ENCODE data around the gene PEAR1. TPM values are rescaled to one million over a fixed set of nuclear protein-coding genes. Genes with fewer than 3 reads are reported as not detected.

The PEAR1 gene
- total RNA-seq, 1 experiment from 2014 or later, result 10.8 TPM

DNA sequence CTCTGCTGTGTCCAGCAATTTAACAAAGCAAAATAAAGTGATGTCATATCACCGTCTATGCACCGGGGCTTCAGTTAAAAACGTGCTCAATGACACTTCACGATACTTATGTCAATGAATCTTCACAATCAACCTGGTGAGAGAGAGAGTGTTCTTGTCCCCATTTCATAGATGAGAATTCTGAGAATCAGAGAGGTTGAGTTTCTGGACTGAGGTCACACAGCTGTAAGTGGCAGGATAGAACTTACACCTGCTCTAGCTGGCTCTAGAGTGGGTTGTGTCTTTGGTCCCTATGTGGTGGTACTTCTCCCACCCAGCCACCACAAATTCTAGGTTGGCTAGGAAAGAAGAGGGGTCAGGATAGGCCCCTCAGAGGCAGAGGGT lies 27.7 kb upstream of the PEAR1 start:
- no peaks in the 10 kb centered on the region for H3K9me2 ChIP-seq (ENCODE audit: insufficient read depth)
- peaks cover 0 to 11% of the 10 kb centered on the region in 2 experiments; a peak in 2 of 4 replicates for H3K4me1 ChIP-seq (ENCODE audit: control insufficient read depth in 1 of 2, insufficient read depth in 2 of 2, low read length in 2 of 2)
- POLR2A ChIA-PET, result no interaction called here
- no peaks in the 10 kb centered on the region for H3K9me3 ChIP-seq (ENCODE audit: control insufficient read depth in 1 of 2, insufficient read depth in 1 of 2, low read depth in 1 of 2, low read length in 2 of 2)
- H4K20me1 ChIP-seq (ENCODE audit: insufficient read depth), result no peaks in the 10 kb centered on the region
- H3K4me2 ChIP-seq (ENCODE audit: low read length), result no peak overlapping the region
- CTCF ChIA-PET, result no interaction called here
- no peak overlapping the region for H3K27ac ChIP-seq (ENCODE audit: low read depth, low read length)
- no peaks in the 10 kb centered on the region for H3K36me3 ChIP-seq (ENCODE audit: control insufficient read depth in 1 of 2, insufficient read depth in 2 of 2, low read length in 2 of 2)
- peaks cover 3% of the 10 kb centered on the region; the same call in 1 of the 2 replicates for H3K27me3 ChIP-seq (ENCODE audit: insufficient read depth, low read length)
- TF ChIP-seq, protein P1, sequence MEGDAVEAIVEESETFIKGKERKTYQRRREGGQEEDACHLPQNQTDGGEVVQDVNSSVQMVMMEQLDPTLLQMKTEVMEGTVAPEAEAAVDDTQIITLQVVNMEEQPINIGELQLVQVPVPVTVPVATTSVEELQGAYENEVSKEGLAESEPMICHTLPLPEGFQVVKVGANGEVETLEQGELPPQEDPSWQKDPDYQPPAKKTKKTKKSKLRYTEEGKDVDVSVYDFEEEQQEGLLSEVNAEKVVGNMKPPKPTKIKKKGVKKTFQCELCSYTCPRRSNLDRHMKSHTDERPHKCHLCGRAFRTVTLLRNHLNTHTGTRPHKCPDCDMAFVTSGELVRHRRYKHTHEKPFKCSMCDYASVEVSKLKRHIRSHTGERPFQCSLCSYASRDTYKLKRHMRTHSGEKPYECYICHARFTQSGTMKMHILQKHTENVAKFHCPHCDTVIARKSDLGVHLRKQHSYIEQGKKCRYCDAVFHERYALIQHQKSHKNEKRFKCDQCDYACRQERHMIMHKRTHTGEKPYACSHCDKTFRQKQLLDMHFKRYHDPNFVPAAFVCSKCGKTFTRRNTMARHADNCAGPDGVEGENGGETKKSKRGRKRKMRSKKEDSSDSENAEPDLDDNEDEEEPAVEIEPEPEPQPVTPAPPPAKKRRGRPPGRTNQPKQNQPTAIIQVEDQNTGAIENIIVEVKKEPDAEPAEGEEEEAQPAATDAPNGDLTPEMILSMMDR (IDR thresholded peaks at IDR 0.05 in 2 of 3, conservative IDR thresholded peaks at IDR 0.05 in 1 of 3; ENCODE audit: borderline replicate concordance in 1 of 3, insufficient read depth in 1 of 3, low read depth in 2 of 3, low read length in 2 of 3), result no peak
- TF ChIP-seq CEBPB (IDR thresholded peaks at IDR 0.05; ENCODE audit: low read depth) (no peak), POLR2A (IDR thresholded peaks at IDR 0.05; ENCODE audit: borderline replicate concordance, extremely low read depth, insufficient read depth, insufficient read length) (no peak), CBX3 (IDR thresholded peaks at IDR 0.05; ENCODE audit: low read depth) (no peak), JUND (IDR thresholded peaks at IDR 0.05) (no peak), FOSL1 (IDR thresholded peaks at IDR 0.05; ENCODE audit: low read depth) (no peak)
- TF ChIP-seq, protein P2, sequence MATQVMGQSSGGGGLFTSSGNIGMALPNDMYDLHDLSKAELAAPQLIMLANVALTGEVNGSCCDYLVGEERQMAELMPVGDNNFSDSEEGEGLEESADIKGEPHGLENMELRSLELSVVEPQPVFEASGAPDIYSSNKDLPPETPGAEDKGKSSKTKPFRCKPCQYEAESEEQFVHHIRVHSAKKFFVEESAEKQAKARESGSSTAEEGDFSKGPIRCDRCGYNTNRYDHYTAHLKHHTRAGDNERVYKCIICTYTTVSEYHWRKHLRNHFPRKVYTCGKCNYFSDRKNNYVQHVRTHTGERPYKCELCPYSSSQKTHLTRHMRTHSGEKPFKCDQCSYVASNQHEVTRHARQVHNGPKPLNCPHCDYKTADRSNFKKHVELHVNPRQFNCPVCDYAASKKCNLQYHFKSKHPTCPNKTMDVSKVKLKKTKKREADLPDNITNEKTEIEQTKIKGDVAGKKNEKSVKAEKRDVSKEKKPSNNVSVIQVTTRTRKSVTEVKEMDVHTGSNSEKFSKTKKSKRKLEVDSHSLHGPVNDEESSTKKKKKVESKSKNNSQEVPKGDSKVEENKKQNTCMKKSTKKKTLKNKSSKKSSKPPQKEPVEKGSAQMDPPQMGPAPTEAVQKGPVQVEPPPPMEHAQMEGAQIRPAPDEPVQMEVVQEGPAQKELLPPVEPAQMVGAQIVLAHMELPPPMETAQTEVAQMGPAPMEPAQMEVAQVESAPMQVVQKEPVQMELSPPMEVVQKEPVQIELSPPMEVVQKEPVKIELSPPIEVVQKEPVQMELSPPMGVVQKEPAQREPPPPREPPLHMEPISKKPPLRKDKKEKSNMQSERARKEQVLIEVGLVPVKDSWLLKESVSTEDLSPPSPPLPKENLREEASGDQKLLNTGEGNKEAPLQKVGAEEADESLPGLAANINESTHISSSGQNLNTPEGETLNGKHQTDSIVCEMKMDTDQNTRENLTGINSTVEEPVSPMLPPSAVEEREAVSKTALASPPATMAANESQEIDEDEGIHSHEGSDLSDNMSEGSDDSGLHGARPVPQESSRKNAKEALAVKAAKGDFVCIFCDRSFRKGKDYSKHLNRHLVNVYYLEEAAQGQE (IDR thresholded peaks at IDR 0.05; ENCODE audit: low read depth), result no peak
- H2AFZ ChIP-seq (ENCODE audit: low read depth, low read length, poor library complexity, severe bottlenecking), result no peak overlapping the region
- BruUV-seq (replicated peaks), result no TSS peak
- intact Hi-C loops (cut with micrococcal nuclease), result no loop called here
- no peak overlapping the region for H3K4me3 ChIP-seq (replicated peaks in 1 of 2; ENCODE audit: low read depth in 1 of 2, low read length in 2 of 2)
- H3K79me2 ChIP-seq (ENCODE audit: insufficient read depth, low read length), result no peaks in the 10 kb centered on the region
- RAD21 ChIA-PET (ENCODE audit: low non-redundant PET in 1 of 2, low total read pairs in 2 of 2, uncharacterized antibody in 2 of 2, unreplicated experiment in 2 of 2), result no interaction called here
- ATAC-seq (no peak), DNase-seq (ENCODE audit: low read depth, low spot score) (no peak)
- H3K9ac ChIP-seq (ENCODE audit: low read length), result no peak overlapping the region
